HEK293 (cell line): ENCODE results near the gene C2orf66.

Experiments used
- CTCF ChIA-PET: fragments of 350-600 bp; formaldehyde crosslinking; extraction: SDS; loops from one replicate; lab custom pipeline; 2021; ENCODE audit warnings: antibody characterized with exemption; lab: Yijun Ruan, JAX
- POLR2A ChIA-PET: fragments of 300-600 bp; formaldehyde crosslinking; extraction: SDS; loops from one replicate; lab custom pipeline; 2020; ENCODE audit warnings: antibody characterized with exemption, inconsistent platforms; lab: Yijun Ruan, JAX
- H3K27ac ChIP-seq: fragments of 200-500 bp; sonication (Bioruptor generic); 2 replicates; pipeline ENCODE4 v1.5.1; 2014; ENCODE audit warnings: low read depth, low read length, control low read depth, inconsistent platforms; ENCODE audit errors: extremely low read depth
- H3K36me3 ChIP-seq, 2 experiments: fragments of 200-500 bp in 1 of 2; sonication (Bioruptor generic) in 1 of 2; 1 replicate in 1 of 2; 2 replicates in 1 of 2; pipeline ENCODE4 v1.5.1; 2014 to 2017; ENCODE audit warnings: inconsistent platforms in 2 of 2, low read length in 2 of 2; ENCODE audit not compliant: control insufficient read depth in 2 of 2, insufficient read depth in 1 of 2
- H3K4me1 ChIP-seq: fragments of 200-500 bp; sonication (Bioruptor generic); 2 replicates; pipeline ENCODE4 v1.5.1; 2014; ENCODE audit warnings: mild to moderate bottlenecking, low read length, inconsistent platforms; ENCODE audit not compliant: control insufficient read depth, insufficient read depth
- H3K4me3 ChIP-seq: 2 replicates; pipeline ENCODE4 v1.5.1; 2011; ENCODE audit warnings: low read depth, mild to moderate bottlenecking, control low read depth, low read length, moderate library complexity
- H3K9me3 ChIP-seq: fragments of 200-500 bp; sonication (Bioruptor generic); 2 replicates; pipeline ENCODE4 v1.5.1; 2014; ENCODE audit warnings: low read depth, low read length, inconsistent platforms; ENCODE audit not compliant: control insufficient read depth, insufficient read depth
- OVOL3 ChIP-seq: fragments of 450-650 bp; formaldehyde crosslinking; IDR thresholded peaks from 2 replicates; pipeline ENCODE4 v1.5.1; 2016; ENCODE audit warnings: missing biosample characterization, missing genetic modification characterization
- ZFP3 ChIP-seq: fragments of 450-650 bp; formaldehyde crosslinking; IDR thresholded peaks from 2 replicates; pipeline ENCODE4 v1.5.1; 2016; ENCODE audit warnings: low read depth, missing biosample characterization, missing genetic modification characterization
- ZNF211 ChIP-seq: fragments of 450-650 bp; formaldehyde crosslinking; IDR thresholded peaks from 2 replicates; pipeline ENCODE4 v1.5.1; 2016; ENCODE audit warnings: low read depth, missing biosample characterization, missing genetic modification characterization
- ZNF23 ChIP-seq: fragments of 450-650 bp; formaldehyde crosslinking; IDR thresholded peaks from 2 replicates; pipeline ENCODE4 v1.5.1; 2016; ENCODE audit warnings: missing biosample characterization, missing genetic modification characterization, borderline replicate concordance
- ZNF391 ChIP-seq: fragments of 450-650 bp; formaldehyde crosslinking; IDR thresholded peaks from 2 replicates; pipeline ENCODE4 v1.5.1; 2016; ENCODE audit warnings: low read depth, missing biosample characterization, missing genetic modification characterization, borderline replicate concordance
- ZNF529 ChIP-seq: fragments of 450-650 bp; formaldehyde crosslinking; IDR thresholded peaks from 2 replicates; pipeline ENCODE4 v1.5.1; 2017; ENCODE audit warnings: missing genetic modification characterization, missing biosample characterization; ENCODE audit not compliant: insufficient replicate concordance
- ZNF555 ChIP-seq: fragments of 450-650 bp; formaldehyde crosslinking; conservative IDR thresholded peaks from 2 replicates; pipeline ENCODE4 v1.5.1; 2017; ENCODE audit warnings: missing biosample characterization, mild to moderate bottlenecking, missing genetic modification characterization, inconsistent platforms
- ZNF629 ChIP-seq: fragments of 450-650 bp; formaldehyde crosslinking; IDR thresholded peaks from 2 replicates; pipeline ENCODE4 v1.5.1; 2017; ENCODE audit warnings: missing biosample characterization, missing genetic modification characterization
- ZNF670 ChIP-seq: fragments of 450-650 bp; formaldehyde crosslinking; IDR thresholded peaks from 2 replicates; pipeline ENCODE4 v1.5.1; 2016; ENCODE audit warnings: missing biosample characterization, missing genetic modification characterization, low read depth
- TF ChIP-seq, protein P1 (sequence below): fragments of 450-650 bp; formaldehyde crosslinking; IDR thresholded peaks from 2 replicates; pipeline ENCODE4 v1.5.1; 2016; ENCODE audit warnings: missing biosample characterization, missing genetic modification characterization
- TF ChIP-seq, protein P2 (sequence below): fragments of 450-650 bp; formaldehyde crosslinking; IDR thresholded peaks from 2 replicates; pipeline ENCODE4; 2016; ENCODE audit warnings: missing biosample characterization, missing genetic modification characterization
- TF ChIP-seq, protein P3 (sequence below): fragments of 450-650 bp; formaldehyde crosslinking; IDR thresholded peaks from 2 replicates; pipeline ENCODE4 v1.5.1; 2017; ENCODE audit warnings: missing biosample characterization, missing genetic modification characterization
- TF ChIP-seq, protein P4 (sequence below): fragments of 450-650 bp; formaldehyde crosslinking; IDR thresholded peaks from 2 replicates; pipeline ENCODE4 v1.5.1; 2017; ENCODE audit warnings: missing biosample characterization, missing genetic modification characterization
- TF ChIP-seq, protein P5 (sequence below): fragments of 450-650 bp; formaldehyde crosslinking; IDR thresholded peaks from 2 replicates; pipeline ENCODE4 v1.5.1; 2016; ENCODE audit warnings: missing biosample characterization, missing genetic modification characterization, borderline replicate concordance
- TF ChIP-seq, protein P6 (sequence below): fragments of 450-650 bp; formaldehyde crosslinking; IDR thresholded peaks from 2 replicates; pipeline ENCODE4 v1.5.1; 2016; ENCODE audit warnings: missing biosample characterization, missing genetic modification characterization

C2orf66 gene

DNA sequence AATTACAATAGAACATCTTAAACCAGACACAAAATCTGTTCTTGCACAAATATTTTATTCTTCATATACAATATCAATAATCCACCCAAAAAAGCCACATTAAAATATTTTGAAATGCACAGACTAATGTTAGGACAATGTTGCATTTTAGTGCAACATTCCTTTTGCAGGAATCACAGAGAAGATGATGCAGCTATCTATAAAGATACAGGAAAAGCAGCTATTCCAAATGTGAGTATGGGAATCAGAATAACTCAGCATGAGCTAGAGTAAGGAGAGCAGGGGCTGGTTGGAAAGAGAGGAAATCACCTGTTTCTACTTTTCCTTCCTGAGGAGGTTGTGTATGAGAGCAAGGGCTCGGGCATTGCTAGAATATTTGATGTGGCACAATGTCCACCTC is 4.8 kb downstream of the C2orf66 start (continued):
- TF ChIP-seq, protein P1, sequence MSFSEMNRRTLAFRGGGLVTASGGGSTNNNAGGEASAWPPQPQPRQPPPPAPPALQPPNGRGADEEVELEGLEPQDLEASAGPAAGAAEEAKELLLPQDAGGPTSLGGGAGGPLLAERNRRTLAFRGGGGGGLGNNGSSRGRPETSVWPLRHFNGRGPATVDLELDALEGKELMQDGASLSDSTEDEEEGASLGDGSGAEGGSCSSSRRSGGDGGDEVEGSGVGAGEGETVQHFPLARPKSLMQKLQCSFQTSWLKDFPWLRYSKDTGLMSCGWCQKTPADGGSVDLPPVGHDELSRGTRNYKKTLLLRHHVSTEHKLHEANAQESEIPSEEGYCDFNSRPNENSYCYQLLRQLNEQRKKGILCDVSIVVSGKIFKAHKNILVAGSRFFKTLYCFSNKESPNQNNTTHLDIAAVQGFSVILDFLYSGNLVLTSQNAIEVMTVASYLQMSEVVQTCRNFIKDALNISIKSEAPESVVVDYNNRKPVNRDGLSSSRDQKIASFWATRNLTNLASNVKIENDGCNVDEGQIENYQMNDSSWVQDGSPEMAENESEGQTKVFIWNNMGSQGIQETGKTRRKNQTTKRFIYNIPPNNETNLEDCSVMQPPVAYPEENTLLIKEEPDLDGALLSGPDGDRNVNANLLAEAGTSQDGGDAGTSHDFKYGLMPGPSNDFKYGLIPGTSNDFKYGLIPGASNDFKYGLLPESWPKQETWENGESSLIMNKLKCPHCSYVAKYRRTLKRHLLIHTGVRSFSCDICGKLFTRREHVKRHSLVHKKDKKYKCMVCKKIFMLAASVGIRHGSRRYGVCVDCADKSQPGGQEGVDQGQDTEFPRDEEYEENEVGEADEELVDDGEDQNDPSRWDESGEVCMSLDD (tag by site-specific recombination), result no peak

DNA sequence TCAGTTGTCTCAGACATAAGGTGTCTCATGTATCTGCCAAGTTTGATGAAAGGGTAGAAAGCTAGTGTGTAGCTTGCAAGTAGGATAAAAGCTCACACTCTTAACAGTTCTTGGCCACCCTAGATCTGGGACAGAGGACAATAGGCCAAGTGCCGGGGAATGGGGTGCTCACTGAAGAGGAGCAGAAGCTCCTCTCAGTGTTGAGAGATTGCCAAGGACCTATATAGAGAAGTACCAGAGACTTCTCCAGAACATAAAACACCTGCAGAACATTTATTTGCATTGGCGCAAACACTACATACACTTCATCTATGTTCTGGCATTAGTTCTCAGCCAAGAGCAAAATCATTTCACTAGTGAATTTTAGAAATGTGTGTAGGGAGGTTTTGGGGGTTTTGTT is 6.8 kb downstream of the C2orf66 start:
- no peak overlapping the region for H3K4me3 ChIP-seq
- TF ChIP-seq, protein P2, sequence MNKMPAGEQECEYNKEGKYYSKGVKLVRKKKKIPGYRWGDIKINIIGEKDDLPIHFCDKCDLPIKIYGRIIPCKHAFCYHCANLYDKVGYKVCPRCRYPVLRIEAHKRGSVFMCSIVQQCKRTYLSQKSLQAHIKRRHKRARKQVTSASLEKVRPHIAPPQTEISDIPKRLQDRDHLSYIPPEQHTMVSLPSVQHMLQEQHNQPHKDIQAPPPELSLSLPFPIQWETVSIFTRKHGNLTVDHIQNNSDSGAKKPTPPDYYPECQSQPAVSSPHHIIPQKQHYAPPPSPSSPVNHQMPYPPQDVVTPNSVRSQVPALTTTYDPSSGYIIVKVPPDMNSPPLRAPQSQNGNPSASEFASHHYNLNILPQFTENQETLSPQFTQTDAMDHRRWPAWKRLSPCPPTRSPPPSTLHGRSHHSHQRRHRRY (tag by site-specific recombination), result no peak
- TF ChIP-seq ZNF629 (tag by site-specific recombination) (no peak), ZNF670 (tag by site-specific recombination) (no peak), OVOL3 (tag by site-specific recombination) (no peak), ZNF555 (tag by site-specific recombination) (no peak)
- TF ChIP-seq, protein P3, sequence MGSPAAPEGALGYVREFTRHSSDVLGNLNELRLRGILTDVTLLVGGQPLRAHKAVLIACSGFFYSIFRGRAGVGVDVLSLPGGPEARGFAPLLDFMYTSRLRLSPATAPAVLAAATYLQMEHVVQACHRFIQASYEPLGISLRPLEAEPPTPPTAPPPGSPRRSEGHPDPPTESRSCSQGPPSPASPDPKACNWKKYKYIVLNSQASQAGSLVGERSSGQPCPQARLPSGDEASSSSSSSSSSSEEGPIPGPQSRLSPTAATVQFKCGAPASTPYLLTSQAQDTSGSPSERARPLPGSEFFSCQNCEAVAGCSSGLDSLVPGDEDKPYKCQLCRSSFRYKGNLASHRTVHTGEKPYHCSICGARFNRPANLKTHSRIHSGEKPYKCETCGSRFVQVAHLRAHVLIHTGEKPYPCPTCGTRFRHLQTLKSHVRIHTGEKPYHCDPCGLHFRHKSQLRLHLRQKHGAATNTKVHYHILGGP, result no peak
- peaks cover 1 to 5% of the 10 kb centered on the region in 2 experiments; a peak in 2 of 3 replicates for H3K36me3 ChIP-seq
- CTCF ChIA-PET, result no interaction called here
- no peak overlapping the region for H3K27ac ChIP-seq
- no peaks in the 10 kb centered on the region for H3K9me3 ChIP-seq
- POLR2A ChIA-PET, result no interaction called here
- H3K4me1 ChIP-seq, result no peaks in the 10 kb centered on the region

DNA sequence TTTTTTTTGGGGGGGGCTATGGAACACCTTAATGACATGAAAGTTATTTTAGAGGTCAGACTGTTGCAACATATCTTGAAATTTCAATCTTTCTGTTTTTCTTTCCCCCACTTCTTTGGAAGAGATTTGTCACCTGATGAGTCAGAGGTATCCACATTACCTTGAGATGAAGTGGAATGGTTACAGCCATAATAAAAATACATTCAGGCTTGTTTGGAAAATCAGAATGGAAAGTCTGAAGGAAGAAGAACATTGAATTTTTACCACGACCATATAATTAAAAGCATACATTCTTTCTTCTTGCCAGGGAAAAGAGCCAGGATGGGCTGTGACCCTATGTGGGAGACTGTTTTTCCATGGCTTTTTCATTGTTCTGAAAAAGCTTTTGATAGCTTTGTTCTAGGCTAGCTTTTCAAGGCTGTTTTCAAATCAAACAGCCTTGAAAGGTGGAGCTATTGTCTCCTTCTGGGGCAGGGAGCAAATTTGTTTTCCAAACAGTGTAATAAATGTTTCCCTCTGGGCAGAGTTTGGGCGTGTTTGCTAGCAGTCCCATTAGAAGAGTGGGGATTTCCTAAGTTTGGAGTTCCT is 7.4 kb downstream of the C2orf66 start:
- Histone ChIP-seq H3K4me1 (no peaks in the 10 kb centered on the region), H3K27ac (no peak overlapping the region), H3K4me3 (no peak overlapping the region), H3K9me3 (no peaks in the 10 kb centered on the region), H3K36me3 (peaks cover 8 to 12% of the 10 kb centered on the region in 2 experiments)
- POLR2A ChIA-PET, result no interaction called here
- CTCF ChIA-PET, result no interaction called here
- TF ChIP-seq, protein P4, sequence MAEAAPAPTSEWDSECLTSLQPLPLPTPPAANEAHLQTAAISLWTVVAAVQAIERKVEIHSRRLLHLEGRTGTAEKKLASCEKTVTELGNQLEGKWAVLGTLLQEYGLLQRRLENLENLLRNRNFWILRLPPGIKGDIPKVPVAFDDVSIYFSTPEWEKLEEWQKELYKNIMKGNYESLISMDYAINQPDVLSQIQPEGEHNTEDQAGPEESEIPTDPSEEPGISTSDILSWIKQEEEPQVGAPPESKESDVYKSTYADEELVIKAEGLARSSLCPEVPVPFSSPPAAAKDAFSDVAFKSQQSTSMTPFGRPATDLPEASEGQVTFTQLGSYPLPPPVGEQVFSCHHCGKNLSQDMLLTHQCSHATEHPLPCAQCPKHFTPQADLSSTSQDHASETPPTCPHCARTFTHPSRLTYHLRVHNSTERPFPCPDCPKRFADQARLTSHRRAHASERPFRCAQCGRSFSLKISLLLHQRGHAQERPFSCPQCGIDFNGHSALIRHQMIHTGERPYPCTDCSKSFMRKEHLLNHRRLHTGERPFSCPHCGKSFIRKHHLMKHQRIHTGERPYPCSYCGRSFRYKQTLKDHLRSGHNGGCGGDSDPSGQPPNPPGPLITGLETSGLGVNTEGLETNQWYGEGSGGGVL (tag by site-specific recombination), result peak; percentile 89
- TF ChIP-seq, protein P5, sequence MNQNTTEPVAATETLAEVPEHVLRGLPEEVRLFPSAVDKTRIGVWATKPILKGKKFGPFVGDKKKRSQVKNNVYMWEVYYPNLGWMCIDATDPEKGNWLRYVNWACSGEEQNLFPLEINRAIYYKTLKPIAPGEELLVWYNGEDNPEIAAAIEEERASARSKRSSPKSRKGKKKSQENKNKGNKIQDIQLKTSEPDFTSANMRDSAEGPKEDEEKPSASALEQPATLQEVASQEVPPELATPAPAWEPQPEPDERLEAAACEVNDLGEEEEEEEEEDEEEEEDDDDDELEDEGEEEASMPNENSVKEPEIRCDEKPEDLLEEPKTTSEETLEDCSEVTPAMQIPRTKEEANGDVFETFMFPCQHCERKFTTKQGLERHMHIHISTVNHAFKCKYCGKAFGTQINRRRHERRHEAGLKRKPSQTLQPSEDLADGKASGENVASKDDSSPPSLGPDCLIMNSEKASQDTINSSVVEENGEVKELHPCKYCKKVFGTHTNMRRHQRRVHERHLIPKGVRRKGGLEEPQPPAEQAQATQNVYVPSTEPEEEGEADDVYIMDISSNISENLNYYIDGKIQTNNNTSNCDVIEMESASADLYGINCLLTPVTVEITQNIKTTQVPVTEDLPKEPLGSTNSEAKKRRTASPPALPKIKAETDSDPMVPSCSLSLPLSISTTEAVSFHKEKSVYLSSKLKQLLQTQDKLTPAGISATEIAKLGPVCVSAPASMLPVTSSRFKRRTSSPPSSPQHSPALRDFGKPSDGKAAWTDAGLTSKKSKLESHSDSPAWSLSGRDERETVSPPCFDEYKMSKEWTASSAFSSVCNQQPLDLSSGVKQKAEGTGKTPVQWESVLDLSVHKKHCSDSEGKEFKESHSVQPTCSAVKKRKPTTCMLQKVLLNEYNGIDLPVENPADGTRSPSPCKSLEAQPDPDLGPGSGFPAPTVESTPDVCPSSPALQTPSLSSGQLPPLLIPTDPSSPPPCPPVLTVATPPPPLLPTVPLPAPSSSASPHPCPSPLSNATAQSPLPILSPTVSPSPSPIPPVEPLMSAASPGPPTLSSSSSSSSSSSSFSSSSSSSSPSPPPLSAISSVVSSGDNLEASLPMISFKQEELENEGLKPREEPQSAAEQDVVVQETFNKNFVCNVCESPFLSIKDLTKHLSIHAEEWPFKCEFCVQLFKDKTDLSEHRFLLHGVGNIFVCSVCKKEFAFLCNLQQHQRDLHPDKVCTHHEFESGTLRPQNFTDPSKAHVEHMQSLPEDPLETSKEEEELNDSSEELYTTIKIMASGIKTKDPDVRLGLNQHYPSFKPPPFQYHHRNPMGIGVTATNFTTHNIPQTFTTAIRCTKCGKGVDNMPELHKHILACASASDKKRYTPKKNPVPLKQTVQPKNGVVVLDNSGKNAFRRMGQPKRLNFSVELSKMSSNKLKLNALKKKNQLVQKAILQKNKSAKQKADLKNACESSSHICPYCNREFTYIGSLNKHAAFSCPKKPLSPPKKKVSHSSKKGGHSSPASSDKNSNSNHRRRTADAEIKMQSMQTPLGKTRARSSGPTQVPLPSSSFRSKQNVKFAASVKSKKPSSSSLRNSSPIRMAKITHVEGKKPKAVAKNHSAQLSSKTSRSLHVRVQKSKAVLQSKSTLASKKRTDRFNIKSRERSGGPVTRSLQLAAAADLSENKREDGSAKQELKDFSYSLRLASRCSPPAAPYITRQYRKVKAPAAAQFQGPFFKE (tag by site-specific recombination), result no peak
- TF ChIP-seq ZNF529 (no peak), ZNF23 (tag by site-specific recombination) (no peak), ZFP3 (tag by site-specific recombination) (no peak), ZNF211 (tag by site-specific recombination) (no peak), ZNF391 (tag by site-specific recombination) (no peak)
- TF ChIP-seq, protein P6, sequence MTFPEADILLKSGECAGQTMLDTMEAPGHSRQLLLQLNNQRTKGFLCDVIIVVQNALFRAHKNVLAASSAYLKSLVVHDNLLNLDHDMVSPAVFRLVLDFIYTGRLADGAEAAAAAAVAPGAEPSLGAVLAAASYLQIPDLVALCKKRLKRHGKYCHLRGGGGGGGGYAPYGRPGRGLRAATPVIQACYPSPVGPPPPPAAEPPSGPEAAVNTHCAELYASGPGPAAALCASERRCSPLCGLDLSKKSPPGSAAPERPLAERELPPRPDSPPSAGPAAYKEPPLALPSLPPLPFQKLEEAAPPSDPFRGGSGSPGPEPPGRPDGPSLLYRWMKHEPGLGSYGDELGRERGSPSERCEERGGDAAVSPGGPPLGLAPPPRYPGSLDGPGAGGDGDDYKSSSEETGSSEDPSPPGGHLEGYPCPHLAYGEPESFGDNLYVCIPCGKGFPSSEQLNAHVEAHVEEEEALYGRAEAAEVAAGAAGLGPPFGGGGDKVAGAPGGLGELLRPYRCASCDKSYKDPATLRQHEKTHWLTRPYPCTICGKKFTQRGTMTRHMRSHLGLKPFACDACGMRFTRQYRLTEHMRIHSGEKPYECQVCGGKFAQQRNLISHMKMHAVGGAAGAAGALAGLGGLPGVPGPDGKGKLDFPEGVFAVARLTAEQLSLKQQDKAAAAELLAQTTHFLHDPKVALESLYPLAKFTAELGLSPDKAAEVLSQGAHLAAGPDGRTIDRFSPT, result no peak
